ENCODE measurements around the gene MAPRE2.

MAPRE2 gene

DNA sequence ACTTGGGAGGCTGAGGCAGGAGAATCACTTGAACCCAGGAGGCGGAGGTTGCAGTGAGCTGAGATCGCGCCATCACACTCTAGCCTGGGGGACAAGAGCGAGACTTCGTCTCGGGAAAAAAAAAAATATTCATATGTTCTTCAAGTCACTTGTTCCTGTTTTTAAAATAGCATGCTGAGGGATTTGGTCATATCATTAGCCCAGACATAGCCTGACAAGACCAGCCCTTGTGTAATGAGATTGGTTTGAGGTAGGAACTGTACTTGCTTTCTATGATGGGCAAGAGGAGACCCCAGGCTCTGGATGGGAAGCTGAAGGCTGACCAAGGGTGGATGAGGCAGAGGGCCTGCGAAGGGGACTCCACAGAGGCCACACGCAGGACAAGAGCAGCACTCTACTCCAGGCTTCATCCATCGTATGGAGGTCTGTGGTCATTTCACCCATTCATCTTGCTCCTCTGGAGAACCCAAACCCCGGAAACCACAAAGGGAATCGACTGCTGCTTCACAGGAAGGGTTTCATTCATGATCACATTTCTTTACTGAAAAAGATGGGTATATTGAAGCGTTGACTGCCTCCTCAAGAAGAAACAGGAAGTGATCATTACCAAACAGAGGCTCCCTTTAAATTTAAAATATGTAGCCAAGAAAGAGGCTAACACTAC, 112.5 kb downstream of the MAPRE2 start:
- no peak overlapping the region for H3K4me3 ChIP-seq (ENCODE audit: low read depth in 1 of 5, low read length in 5 of 5)
- no peaks in the 10 kb centered on the region for H3K27me3 ChIP-seq (ENCODE audit: control insufficient read depth in 5 of 5, insufficient read depth in 4 of 5, low read length in 5 of 5)

DNA sequence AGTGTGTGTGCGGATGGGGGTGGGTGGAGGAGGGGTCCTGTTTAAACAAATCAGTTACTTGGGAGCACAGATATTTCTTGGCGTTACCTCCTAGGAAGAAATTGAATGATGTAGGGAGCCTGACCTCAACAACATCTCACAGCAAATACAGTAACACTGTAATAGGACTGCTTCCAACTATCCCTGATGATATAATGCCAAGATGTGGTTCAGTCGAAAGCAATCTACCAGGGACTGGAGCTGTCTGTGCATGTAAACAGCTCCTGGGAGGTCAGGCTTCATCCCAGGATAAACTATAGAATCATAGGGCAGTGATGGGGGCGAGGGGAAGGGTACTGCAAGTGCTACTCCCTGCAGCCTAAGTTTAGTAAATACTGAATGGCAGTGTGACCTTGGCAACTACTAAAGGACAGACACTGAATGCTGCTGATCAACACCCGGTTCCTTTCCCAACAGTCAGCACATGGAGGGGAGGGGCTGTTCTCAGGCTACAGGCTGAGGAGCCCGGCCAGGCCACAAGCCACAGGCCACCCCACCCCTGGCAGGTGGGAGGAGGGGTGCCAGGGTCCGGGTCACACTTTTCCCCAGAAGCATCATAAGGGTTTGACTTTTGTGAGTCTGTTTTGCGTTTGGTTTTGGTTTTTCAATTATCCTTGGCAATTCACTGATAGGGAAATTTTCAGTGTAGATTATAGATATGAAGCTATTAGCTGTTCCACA, 114.3 kb downstream of the MAPRE2 start:
- H3K27ac ChIP-seq (ENCODE audit: low read depth, low read length) = no peak overlapping the region
- no peaks in the 10 kb centered on the region for H3K36me3 ChIP-seq (ENCODE audit: control insufficient read depth in 5 of 5, insufficient read depth in 5 of 5, low read length in 5 of 5)
- H3K4me3 ChIP-seq (ENCODE audit: low read depth in 1 of 5, low read length in 5 of 5) = no peak overlapping the region
- H3K9ac ChIP-seq (ENCODE audit: low read length in 5 of 5) = no peak overlapping the region
- no peaks in the 10 kb centered on the region for H3K9me3 ChIP-seq (ENCODE audit: control insufficient read depth in 5 of 5, low read length in 5 of 5)
- H3K27me3 ChIP-seq (ENCODE audit: control insufficient read depth in 5 of 5, insufficient read depth in 4 of 5, low read length in 5 of 5) = no peaks in the 10 kb centered on the region
- peaks cover 0 to 12% (median 0%) of the 10 kb centered on the region in 5 donors for H3K4me1 ChIP-seq (ENCODE audit: control insufficient read depth in 5 of 5, insufficient read depth in 5 of 5, low read length in 5 of 5)

More for the DNA sequence above, 112.5 kb downstream of the MAPRE2 start:
- no peaks in the 10 kb centered on the region for H3K9me3 ChIP-seq (ENCODE audit: control insufficient read depth in 5 of 5, low read length in 5 of 5)
- no peaks in the 10 kb centered on the region for H3K36me3 ChIP-seq (ENCODE audit: control insufficient read depth in 5 of 5, insufficient read depth in 5 of 5, low read length in 5 of 5)
- no peak overlapping the region for H3K27ac ChIP-seq (ENCODE audit: low read depth, low read length)
- H3K4me1 ChIP-seq (ENCODE audit: control insufficient read depth in 5 of 5, insufficient read depth in 5 of 5, low read length in 5 of 5) = peaks cover 0 to 4% (median 0%) of the 10 kb centered on the region in 5 donors
- no peak overlapping the region for H3K9ac ChIP-seq (ENCODE audit: low read length in 5 of 5)

DNA sequence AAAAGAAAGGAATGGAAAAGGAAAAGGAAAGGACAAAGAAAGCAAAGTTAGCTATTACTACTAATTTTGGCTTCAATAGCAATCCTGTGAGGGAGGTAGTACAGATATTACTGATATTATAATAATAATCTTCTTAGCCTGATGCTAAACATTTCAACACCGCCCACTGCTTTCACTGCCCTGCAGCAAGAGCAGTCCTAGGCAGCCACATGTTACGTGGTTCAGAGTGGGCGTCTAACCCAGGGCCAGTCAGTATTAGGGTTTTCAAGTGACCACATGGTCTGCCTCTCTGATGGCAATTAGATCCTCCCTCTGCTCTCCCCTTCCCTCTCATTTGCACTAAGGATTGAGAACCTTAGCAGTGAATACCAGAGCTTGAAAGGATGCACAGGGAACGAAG, 116.0 kb downstream of the MAPRE2 start:
- no peak overlapping the region for H3K4me3 ChIP-seq (ENCODE audit: low read depth in 1 of 5, low read length in 5 of 5)
- H3K27ac ChIP-seq (ENCODE audit: low read depth, low read length) = no peak overlapping the region
- H3K4me1 ChIP-seq (ENCODE audit: control insufficient read depth in 5 of 5, insufficient read depth in 5 of 5, low read length in 5 of 5) = peaks cover 0 to 12% (median 0%) of the 10 kb centered on the region in 5 donors
- H3K36me3 ChIP-seq (ENCODE audit: control insufficient read depth in 5 of 5, insufficient read depth in 5 of 5, low read length in 5 of 5) = no peaks in the 10 kb centered on the region
- no peaks in the 10 kb centered on the region for H3K9me3 ChIP-seq (ENCODE audit: control insufficient read depth in 5 of 5, low read length in 5 of 5)
- no peaks in the 10 kb centered on the region for H3K27me3 ChIP-seq (ENCODE audit: control insufficient read depth in 5 of 5, insufficient read depth in 4 of 5, low read length in 5 of 5)
- H3K9ac ChIP-seq (ENCODE audit: low read length in 5 of 5) = no peak overlapping the region

DNA sequence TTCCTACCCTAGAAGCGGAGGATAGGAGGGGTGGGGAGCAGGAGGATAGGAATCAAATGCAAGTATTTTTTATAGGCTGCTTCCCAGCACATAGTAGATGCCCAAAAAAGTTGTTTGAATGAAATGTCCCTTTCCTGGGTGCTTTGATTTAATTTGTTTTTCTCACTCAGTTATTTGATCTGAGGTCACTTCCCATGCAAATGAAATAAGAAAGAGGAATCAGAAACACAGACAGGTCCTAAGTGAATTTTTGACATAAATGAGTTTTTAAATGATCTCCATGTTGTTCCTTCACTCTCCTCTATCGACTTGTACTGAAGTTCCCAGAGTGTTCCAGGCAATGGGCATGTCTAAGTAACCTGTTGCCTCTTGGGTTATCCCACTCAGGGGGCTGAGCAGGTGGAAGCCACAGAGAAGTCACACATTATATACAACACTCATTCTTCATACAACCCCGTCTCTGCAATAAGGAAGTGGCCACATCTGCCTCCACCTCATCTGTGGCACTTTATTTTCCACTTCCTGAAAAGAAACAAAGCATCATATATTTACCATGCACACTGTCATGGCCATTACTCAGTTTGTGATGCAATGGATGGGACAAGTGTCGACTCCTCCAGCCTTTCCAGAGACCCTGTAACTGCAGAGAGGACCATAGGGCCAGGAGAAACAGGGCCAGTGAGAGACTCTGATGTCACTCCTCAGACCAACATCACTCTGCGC, 117.7 kb downstream of the MAPRE2 start:
- Histone ChIP-seq H3K9me3 (ENCODE audit: control insufficient read depth in 5 of 5, low read length in 5 of 5) (no peaks in the 10 kb centered on the region), H3K4me1 (ENCODE audit: control insufficient read depth in 5 of 5, insufficient read depth in 5 of 5, low read length in 5 of 5) (peaks cover 0 to 11% (median 2%) of the 10 kb centered on the region in 5 donors), H3K4me3 (ENCODE audit: low read depth in 1 of 5, low read length in 5 of 5) (no peak overlapping the region), H3K27ac (ENCODE audit: low read depth, low read length) (no peak overlapping the region), H3K36me3 (ENCODE audit: control insufficient read depth in 5 of 5, insufficient read depth in 5 of 5, low read length in 5 of 5) (no peaks in the 10 kb centered on the region), H3K9ac (ENCODE audit: low read length in 5 of 5) (no peak overlapping the region), H3K27me3 (ENCODE audit: control insufficient read depth in 5 of 5, insufficient read depth in 4 of 5, low read length in 5 of 5) (no peaks in the 10 kb centered on the region)

- H3K36me3 ChIP-seq (ENCODE audit: control insufficient read depth in 5 of 5, insufficient read depth in 5 of 5, low read length in 5 of 5) = no peaks in the 10 kb centered on the region
- H3K9me3 ChIP-seq (ENCODE audit: control insufficient read depth in 5 of 5, low read length in 5 of 5) = no peaks in the 10 kb centered on the region
- H3K4me1 ChIP-seq (ENCODE audit: control insufficient read depth in 5 of 5, insufficient read depth in 5 of 5, low read length in 5 of 5) = peaks cover 3 to 15% (median 6%) of the 10 kb centered on the region in 5 donors
- no peak overlapping the region for H3K27ac ChIP-seq (ENCODE audit: low read depth, low read length)
- H3K27me3 ChIP-seq (ENCODE audit: control insufficient read depth in 5 of 5, insufficient read depth in 4 of 5, low read length in 5 of 5) = no peaks in the 10 kb centered on the region
- H3K4me3 ChIP-seq (ENCODE audit: low read depth in 1 of 5, low read length in 5 of 5) = no peak overlapping the region
- H3K9ac ChIP-seq (ENCODE audit: low read length in 5 of 5) = no peak overlapping the region
Measured at GRCh38 chr18:35159782-35160181, 118.6 kb downstream of the MAPRE2 start.

DNA sequence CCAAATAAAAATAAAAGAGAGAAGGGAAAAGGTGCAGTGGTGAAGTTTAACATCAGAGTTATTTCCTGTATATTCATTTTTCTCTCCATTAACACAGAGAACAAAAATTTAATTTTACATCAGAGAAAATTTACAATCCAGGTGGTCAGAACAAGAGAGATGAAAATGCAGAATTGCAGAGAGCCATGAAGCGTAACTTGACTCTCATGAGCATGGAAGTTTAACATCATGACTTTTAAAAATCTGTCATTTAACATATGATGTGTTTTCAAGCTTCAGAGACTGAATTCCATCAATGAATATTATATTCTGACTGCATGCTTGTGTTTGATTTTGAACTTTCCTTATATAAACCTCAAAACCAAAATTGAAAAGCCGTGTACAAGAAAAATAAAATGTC, 120.3 kb downstream of the MAPRE2 start:
- no peak overlapping the region for H3K27ac ChIP-seq (ENCODE audit: low read depth, low read length)
- no peaks in the 10 kb centered on the region for H3K36me3 ChIP-seq (ENCODE audit: control insufficient read depth in 5 of 5, insufficient read depth in 5 of 5, low read length in 5 of 5)
- no peak overlapping the region for H3K9ac ChIP-seq (ENCODE audit: low read length in 5 of 5)
- no peak overlapping the region for H3K4me3 ChIP-seq (ENCODE audit: low read depth in 1 of 5, low read length in 5 of 5)
- no peaks in the 10 kb centered on the region for H3K9me3 ChIP-seq (ENCODE audit: control insufficient read depth in 5 of 5, low read length in 5 of 5)
- no peaks in the 10 kb centered on the region for H3K27me3 ChIP-seq (ENCODE audit: control insufficient read depth in 5 of 5, insufficient read depth in 4 of 5, low read length in 5 of 5)
- H3K4me1 ChIP-seq (ENCODE audit: control insufficient read depth in 5 of 5, insufficient read depth in 5 of 5, low read length in 5 of 5) = peaks cover 3 to 15% (median 6%) of the 10 kb centered on the region in 5 donors

DNA sequence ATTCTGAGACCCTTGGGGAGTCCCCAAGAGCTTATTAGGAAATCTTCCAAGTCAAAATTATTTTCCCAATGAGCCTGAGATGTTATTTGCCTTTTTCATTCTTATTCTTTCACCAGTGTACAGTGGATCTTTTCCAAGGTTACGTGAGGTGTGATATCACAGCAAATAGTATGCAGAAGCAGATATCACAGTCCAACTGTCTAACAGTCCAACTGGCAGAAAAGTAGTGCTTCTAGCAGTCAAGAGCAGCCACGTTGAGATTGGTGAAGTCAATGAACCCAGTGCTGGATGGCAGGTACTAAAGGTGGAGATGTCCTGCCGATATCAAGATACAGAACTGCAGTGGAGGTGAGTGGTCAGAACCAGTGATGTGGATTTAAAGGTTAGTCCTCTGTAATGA, 120.7 kb downstream of the MAPRE2 start:
- H3K27ac ChIP-seq (ENCODE audit: low read depth, low read length) = no peak overlapping the region
- no peak overlapping the region for H3K9ac ChIP-seq (ENCODE audit: low read length in 5 of 5)
- no peaks in the 10 kb centered on the region for H3K27me3 ChIP-seq (ENCODE audit: control insufficient read depth in 5 of 5, insufficient read depth in 4 of 5, low read length in 5 of 5)
- peaks cover 3 to 15% (median 6%) of the 10 kb centered on the region in 5 donors for H3K4me1 ChIP-seq (ENCODE audit: control insufficient read depth in 5 of 5, insufficient read depth in 5 of 5, low read length in 5 of 5)
- no peaks in the 10 kb centered on the region for H3K36me3 ChIP-seq (ENCODE audit: control insufficient read depth in 5 of 5, insufficient read depth in 5 of 5, low read length in 5 of 5)
- H3K4me3 ChIP-seq (ENCODE audit: low read depth in 1 of 5, low read length in 5 of 5) = no peak overlapping the region
- no peaks in the 10 kb centered on the region for H3K9me3 ChIP-seq (ENCODE audit: control insufficient read depth in 5 of 5, low read length in 5 of 5)

- H3K9ac ChIP-seq (ENCODE audit: low read length in 5 of 5) = no peak overlapping the region
- no peaks in the 10 kb centered on the region for H3K9me3 ChIP-seq (ENCODE audit: control insufficient read depth in 5 of 5, low read length in 5 of 5)
- H3K4me3 ChIP-seq (ENCODE audit: low read depth in 1 of 5, low read length in 5 of 5) = no peak overlapping the region
- H3K4me1 ChIP-seq (ENCODE audit: control insufficient read depth in 5 of 5, insufficient read depth in 5 of 5, low read length in 5 of 5) = peaks cover 3 to 15% (median 6%) of the 10 kb centered on the region in 5 donors
- no peaks in the 10 kb centered on the region for H3K27me3 ChIP-seq (ENCODE audit: control insufficient read depth in 5 of 5, insufficient read depth in 4 of 5, low read length in 5 of 5)
- no peak overlapping the region for H3K27ac ChIP-seq (ENCODE audit: low read depth, low read length)
- H3K36me3 ChIP-seq (ENCODE audit: control insufficient read depth in 5 of 5, insufficient read depth in 5 of 5, low read length in 5 of 5) = no peaks in the 10 kb centered on the region
Measured at GRCh38 chr18:35163014-35163539, 121.9 kb downstream of the MAPRE2 start.

DNA sequence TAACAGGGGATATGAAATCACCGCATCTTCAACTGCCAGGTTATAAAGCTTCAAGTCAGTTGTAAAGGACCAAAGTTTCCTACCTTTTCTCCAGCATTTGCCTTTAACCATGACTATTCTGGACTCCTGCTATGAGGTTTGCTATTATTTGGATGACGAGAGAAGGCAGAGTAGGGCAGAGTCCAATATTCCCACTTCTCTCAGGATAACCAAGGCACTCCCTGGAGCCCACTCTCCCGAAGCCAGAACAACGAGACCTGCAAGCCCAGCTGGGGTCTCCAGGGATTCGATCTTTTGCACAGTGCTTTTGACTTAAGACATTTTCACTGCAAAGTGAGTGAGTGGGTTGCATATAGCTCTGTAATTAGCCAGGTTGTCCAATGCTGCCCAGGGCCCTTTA, 122.5 kb downstream of the MAPRE2 start:
- Histone ChIP-seq H3K9me3 (ENCODE audit: control insufficient read depth in 5 of 5, low read length in 5 of 5) (no peaks in the 10 kb centered on the region), H3K9ac (ENCODE audit: low read length in 5 of 5) (no peak overlapping the region), H3K36me3 (ENCODE audit: control insufficient read depth in 5 of 5, insufficient read depth in 5 of 5, low read length in 5 of 5) (no peaks in the 10 kb centered on the region), H3K27me3 (ENCODE audit: control insufficient read depth in 5 of 5, insufficient read depth in 4 of 5, low read length in 5 of 5) (no peaks in the 10 kb centered on the region), H3K27ac (ENCODE audit: low read depth, low read length) (no peak overlapping the region), H3K4me1 (ENCODE audit: control insufficient read depth in 5 of 5, insufficient read depth in 5 of 5, low read length in 5 of 5) (peaks cover 3 to 15% (median 6%) of the 10 kb centered on the region in 5 donors), H3K4me3 (ENCODE audit: low read depth in 1 of 5, low read length in 5 of 5) (no peak overlapping the region)

GRCh38 chr18:35164133-35164532, 122.9 kb downstream of the MAPRE2 start:
- Histone ChIP-seq H3K27me3 (ENCODE audit: control insufficient read depth in 5 of 5, insufficient read depth in 4 of 5, low read length in 5 of 5) (no peaks in the 10 kb centered on the region), H3K4me3 (ENCODE audit: low read depth in 1 of 5, low read length in 5 of 5) (no peak overlapping the region), H3K36me3 (ENCODE audit: control insufficient read depth in 5 of 5, insufficient read depth in 5 of 5, low read length in 5 of 5) (no peaks in the 10 kb centered on the region), H3K27ac (ENCODE audit: low read depth, low read length) (no peak overlapping the region), H3K9ac (ENCODE audit: low read length in 5 of 5) (no peak overlapping the region), H3K4me1 (ENCODE audit: control insufficient read depth in 5 of 5, insufficient read depth in 5 of 5, low read length in 5 of 5) (peaks cover 3 to 11% (median 6%) of the 10 kb centered on the region in 5 donors), H3K9me3 (ENCODE audit: control insufficient read depth in 5 of 5, low read length in 5 of 5) (no peaks in the 10 kb centered on the region)

Data from subcutaneous abdominal adipose tissue (tissue), 5 donors.